ENCODE results near the gene OGFOD1. TPM values are rescaled to one million over a fixed set of nuclear protein-coding genes. Genes with fewer than 3 reads are reported as not detected.

Gene OGFOD1
- total and polyA plus RNA-seq, 2 experiments from 2014 or later = 74.5 to 76.3 TPM

DNA sequence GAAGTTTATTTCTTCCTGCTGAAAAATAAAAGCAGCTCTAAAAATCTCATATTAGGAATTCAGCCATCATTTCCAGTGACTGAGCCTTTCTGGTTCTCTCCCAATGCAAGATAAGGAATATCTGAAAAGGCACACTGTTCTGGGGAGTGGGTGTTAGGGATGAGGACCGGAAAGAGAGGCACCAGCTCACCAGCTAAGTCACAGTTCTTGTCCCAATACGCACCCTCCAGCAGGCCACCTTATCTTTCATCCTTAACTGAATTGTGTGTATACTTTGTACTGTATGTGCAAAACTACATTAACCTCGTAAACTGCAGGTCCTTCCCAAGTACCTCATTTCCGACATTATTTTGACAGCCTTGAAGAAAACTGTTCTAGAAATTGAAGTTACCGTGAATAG is 37.0 kb upstream of the OGFOD1 start:
- peaks cover 3% of the 10 kb centered on the region; the same call in 1 of the 2 replicates for H3K36me3 ChIP-seq (ENCODE audit: insufficient read depth)
- H3K27ac ChIP-seq (ENCODE audit: low read depth) = 0 out of 2 replicates have a peak overlapping the region, but pooled peaks have one; percentile 32
- no peaks in the 10 kb centered on the region for H3K27me3 ChIP-seq (ENCODE audit: insufficient read depth)
- H4K20me1 ChIP-seq (replicated peaks; ENCODE audit: insufficient read depth) = peaks cover 14% of the 10 kb centered on the region
- peaks cover 57% of the 10 kb centered on the region for H3K79me2 ChIP-seq (replicated peaks; ENCODE audit: insufficient read depth)
- Mint-ChIP-seq H3K4me3 (no peak overlapping the region), H3K4me1 (peaks cover 17% of the 10 kb centered on the region), H3K27ac (no peak overlapping the region), H3K27me3 (ENCODE audit: insufficient read depth, low read depth, poor library complexity) (peaks cover 2% of the 10 kb centered on the region), H3K9me3 (no peaks in the 10 kb centered on the region), H3K36me3 (ENCODE audit: low read depth) (peaks cover 15% of the 10 kb centered on the region)
- TF ChIP-seq, protein P1, sequence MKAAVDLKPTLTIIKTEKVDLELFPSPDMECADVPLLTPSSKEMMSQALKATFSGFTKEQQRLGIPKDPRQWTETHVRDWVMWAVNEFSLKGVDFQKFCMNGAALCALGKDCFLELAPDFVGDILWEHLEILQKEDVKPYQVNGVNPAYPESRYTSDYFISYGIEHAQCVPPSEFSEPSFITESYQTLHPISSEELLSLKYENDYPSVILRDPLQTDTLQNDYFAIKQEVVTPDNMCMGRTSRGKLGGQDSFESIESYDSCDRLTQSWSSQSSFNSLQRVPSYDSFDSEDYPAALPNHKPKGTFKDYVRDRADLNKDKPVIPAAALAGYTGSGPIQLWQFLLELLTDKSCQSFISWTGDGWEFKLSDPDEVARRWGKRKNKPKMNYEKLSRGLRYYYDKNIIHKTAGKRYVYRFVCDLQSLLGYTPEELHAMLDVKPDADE (IDR thresholded peaks at IDR 0.05) = no peak
- TF ChIP-seq NANOG (IDR thresholded peaks at IDR 0.05; ENCODE audit: borderline replicate concordance) (no peak), STAT1 (IDR thresholded peaks at IDR 0.05; ENCODE audit: unreplicated experiment) (no peak), JUNB (IDR thresholded peaks at IDR 0.05; ENCODE audit: unreplicated experiment) (no peak), ZNF331 (CRISPR knock-in tag; IDR thresholded peaks at IDR 0.05; ENCODE audit: low read depth) (no peak), POLR2AphosphoS5 (IDR thresholded peaks at IDR 0.05; ENCODE audit: low read depth) (no peak), EZH2phosphoT487 (IDR thresholded peaks at IDR 0.05; ENCODE audit: unreplicated experiment) (no peak), CREB1 (CRISPR knock-in tag; IDR thresholded peaks at IDR 0.05; ENCODE audit: low read depth) (no peak), EZH2 (IDR thresholded peaks at IDR 0.05; ENCODE audit: low read depth, unreplicated experiment) (no peak), ZNF114 (CRISPR knock-in tag; IDR thresholded peaks at IDR 0.05) (no peak)
- TF ChIP-seq, protein P2, sequence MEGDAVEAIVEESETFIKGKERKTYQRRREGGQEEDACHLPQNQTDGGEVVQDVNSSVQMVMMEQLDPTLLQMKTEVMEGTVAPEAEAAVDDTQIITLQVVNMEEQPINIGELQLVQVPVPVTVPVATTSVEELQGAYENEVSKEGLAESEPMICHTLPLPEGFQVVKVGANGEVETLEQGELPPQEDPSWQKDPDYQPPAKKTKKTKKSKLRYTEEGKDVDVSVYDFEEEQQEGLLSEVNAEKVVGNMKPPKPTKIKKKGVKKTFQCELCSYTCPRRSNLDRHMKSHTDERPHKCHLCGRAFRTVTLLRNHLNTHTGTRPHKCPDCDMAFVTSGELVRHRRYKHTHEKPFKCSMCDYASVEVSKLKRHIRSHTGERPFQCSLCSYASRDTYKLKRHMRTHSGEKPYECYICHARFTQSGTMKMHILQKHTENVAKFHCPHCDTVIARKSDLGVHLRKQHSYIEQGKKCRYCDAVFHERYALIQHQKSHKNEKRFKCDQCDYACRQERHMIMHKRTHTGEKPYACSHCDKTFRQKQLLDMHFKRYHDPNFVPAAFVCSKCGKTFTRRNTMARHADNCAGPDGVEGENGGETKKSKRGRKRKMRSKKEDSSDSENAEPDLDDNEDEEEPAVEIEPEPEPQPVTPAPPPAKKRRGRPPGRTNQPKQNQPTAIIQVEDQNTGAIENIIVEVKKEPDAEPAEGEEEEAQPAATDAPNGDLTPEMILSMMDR (conservative IDR thresholded peaks at IDR 0.05; ENCODE audit: low read depth in 2 of 2) = no peak
- TF ChIP-seq, protein P3, sequence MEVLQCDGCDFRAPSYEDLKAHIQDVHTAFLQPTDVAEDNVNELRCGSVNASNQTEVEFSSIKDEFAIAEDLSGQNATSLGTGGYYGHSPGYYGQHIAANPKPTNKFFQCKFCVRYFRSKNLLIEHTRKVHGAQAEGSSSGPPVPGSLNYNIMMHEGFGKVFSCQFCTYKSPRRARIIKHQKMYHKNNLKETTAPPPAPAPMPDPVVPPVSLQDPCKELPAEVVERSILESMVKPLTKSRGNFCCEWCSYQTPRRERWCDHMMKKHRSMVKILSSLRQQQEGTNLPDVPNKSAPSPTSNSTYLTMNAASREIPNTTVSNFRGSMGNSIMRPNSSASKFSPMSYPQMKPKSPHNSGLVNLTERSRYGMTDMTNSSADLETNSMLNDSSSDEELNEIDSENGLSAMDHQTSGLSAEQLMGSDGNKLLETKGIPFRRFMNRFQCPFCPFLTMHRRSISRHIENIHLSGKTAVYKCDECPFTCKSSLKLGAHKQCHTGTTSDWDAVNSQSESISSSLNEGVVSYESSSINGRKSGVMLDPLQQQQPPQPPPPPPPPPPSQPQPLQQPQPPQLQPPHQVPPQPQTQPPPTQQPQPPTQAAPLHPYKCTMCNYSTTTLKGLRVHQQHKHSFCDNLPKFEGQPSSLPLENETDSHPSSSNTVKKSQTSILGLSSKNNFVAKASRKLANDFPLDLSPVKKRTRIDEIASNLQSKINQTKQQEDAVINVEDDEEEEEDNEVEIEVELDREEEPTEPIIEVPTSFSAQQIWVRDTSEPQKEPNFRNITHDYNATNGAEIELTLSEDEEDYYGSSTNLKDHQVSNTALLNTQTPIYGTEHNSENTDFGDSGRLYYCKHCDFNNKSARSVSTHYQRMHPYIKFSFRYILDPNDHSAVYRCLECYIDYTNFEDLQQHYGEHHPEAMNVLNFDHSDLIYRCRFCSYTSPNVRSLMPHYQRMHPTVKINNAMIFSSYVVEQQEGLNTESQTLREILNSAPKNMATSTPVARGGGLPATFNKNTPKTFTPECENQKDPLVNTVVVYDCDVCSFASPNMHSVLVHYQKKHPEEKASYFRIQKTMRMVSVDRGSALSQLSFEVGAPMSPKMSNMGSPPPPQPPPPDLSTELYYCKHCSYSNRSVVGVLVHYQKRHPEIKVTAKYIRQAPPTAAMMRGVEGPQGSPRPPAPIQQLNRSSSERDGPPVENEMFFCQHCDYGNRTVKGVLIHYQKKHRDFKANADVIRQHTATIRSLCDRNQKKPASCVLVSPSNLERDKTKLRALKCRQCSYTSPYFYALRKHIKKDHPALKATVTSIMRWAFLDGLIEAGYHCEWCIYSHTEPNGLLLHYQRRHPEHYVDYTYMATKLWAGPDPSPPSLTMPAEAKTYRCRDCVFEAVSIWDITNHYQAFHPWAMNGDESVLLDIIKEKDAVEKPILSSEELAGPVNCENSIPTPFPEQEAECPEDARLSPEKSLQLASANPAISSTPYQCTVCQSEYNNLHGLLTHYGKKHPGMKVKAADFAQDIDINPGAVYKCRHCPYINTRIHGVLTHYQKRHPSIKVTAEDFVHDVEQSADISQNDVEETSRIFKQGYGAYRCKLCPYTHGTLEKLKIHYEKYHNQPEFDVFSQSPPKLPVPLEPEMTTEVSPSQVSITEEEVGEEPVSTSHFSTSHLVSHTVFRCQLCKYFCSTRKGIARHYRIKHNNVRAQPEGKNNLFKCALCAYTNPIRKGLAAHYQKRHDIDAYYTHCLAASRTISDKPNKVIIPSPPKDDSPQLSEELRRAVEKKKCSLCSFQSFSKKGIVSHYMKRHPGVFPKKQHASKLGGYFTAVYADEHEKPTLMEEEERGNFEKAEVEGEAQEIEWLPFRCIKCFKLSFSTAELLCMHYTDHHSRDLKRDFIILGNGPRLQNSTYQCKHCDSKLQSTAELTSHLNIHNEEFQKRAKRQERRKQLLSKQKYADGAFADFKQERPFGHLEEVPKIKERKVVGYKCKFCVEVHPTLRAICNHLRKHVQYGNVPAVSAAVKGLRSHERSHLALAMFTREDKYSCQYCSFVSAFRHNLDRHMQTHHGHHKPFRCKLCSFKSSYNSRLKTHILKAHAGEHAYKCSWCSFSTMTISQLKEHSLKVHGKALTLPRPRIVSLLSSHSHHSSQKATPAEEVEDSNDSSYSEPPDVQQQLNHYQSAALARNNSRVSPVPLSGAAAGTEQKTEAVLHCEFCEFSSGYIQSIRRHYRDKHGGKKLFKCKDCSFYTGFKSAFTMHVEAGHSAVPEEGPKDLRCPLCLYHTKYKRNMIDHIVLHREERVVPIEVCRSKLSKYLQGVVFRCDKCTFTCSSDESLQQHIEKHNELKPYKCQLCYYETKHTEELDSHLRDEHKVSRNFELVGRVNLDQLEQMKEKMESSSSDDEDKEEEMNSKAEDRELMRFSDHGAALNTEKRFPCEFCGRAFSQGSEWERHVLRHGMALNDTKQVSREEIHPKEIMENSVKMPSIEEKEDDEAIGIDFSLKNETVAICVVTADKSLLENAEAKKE (CRISPR knock-in tag; IDR thresholded peaks at IDR 0.05) = no peak
- TF ChIP-seq, protein P4, sequence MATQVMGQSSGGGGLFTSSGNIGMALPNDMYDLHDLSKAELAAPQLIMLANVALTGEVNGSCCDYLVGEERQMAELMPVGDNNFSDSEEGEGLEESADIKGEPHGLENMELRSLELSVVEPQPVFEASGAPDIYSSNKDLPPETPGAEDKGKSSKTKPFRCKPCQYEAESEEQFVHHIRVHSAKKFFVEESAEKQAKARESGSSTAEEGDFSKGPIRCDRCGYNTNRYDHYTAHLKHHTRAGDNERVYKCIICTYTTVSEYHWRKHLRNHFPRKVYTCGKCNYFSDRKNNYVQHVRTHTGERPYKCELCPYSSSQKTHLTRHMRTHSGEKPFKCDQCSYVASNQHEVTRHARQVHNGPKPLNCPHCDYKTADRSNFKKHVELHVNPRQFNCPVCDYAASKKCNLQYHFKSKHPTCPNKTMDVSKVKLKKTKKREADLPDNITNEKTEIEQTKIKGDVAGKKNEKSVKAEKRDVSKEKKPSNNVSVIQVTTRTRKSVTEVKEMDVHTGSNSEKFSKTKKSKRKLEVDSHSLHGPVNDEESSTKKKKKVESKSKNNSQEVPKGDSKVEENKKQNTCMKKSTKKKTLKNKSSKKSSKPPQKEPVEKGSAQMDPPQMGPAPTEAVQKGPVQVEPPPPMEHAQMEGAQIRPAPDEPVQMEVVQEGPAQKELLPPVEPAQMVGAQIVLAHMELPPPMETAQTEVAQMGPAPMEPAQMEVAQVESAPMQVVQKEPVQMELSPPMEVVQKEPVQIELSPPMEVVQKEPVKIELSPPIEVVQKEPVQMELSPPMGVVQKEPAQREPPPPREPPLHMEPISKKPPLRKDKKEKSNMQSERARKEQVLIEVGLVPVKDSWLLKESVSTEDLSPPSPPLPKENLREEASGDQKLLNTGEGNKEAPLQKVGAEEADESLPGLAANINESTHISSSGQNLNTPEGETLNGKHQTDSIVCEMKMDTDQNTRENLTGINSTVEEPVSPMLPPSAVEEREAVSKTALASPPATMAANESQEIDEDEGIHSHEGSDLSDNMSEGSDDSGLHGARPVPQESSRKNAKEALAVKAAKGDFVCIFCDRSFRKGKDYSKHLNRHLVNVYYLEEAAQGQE (IDR thresholded peaks at IDR 0.05; ENCODE audit: unreplicated experiment) = no peak
- H3K9me2 ChIP-seq (ENCODE audit: insufficient read depth) = no peaks in the 10 kb centered on the region
- ATAC-seq = no peak
- no peaks in the 10 kb centered on the region for H3F3A ChIP-seq (replicated peaks; ENCODE audit: low read depth)
- no peak overlapping the region for H2AFZ ChIP-seq
- H3K4me2 ChIP-seq = no peak overlapping the region
- DNase-seq (ENCODE audit: low spot score) = no peak
- H3K4me1 ChIP-seq (ENCODE audit: insufficient read depth) = peaks cover 21% of the 10 kb centered on the region
- no peak overlapping the region for H3K4me3 ChIP-seq
